K562 (cell line): ENCODE results near the gene TRIOBP. TPM values are rescaled to one million over a fixed set of nuclear protein-coding genes. Genes with fewer than 3 reads are reported as not detected.
A peak's percentile ranks its signal among the peaks of the same experiment; 100 is the strongest.

ENCODE experiments used
- C11orf30 ChIP-seq: fragments of 450-650 bp; IDR thresholded peaks from 2 replicates; pipeline ENCODE4 v1.6.1; 2016; ENCODE audit warnings: low read depth, mild to moderate bottlenecking
- GATAD2B ChIP-seq: fragments of 450-650 bp; IDR thresholded peaks from 2 replicates; pipeline ENCODE4 v1.6.1; 2017; ENCODE audit warnings: mild to moderate bottlenecking, borderline replicate concordance
- HINFP ChIP-seq: fragments of 450-650 bp; conservative IDR thresholded peaks from 2 replicates; pipeline ENCODE4 v1.6.1; 2016; ENCODE audit warnings: missing genetic modification characterization, low read depth, mild to moderate bottlenecking, control low read depth, missing compliant biosample characterization
- HOMEZ ChIP-seq: fragments of 250-450 bp; sonication (Bioruptor Pico); IDR thresholded peaks from 2 replicates; pipeline ENCODE4 v1.4.0; 2020; ENCODE audit warnings: mild to moderate bottlenecking, moderate library complexity
- KLF13 ChIP-seq: fragments of 450-650 bp; IDR thresholded peaks from 2 replicates; pipeline ENCODE4 v1.6.1; 2016; ENCODE audit warnings: missing genetic modification characterization, low read depth, mild to moderate bottlenecking, missing compliant biosample characterization, moderate library complexity, borderline replicate concordance
- PREB ChIP-seq: sonication (generic); formaldehyde crosslinking; IDR thresholded peaks from 2 replicates; pipeline ENCODE4 v1.8.1; 2023; ENCODE audit warnings: mild to moderate bottlenecking, missing genetic modification reagents
- RCOR1 ChIP-seq, 2 experiments: IDR thresholded peaks; 2 replicates each; pipeline ENCODE4 v1.6.1; 2012; ENCODE audit warnings: low read depth in 2 of 2, low read length in 2 of 2, borderline replicate concordance in 1 of 2, improper control_type of control experiment in 1 of 2
- ZMIZ1 ChIP-seq, 2 experiments: fragments of 150-350 bp in 1 of 2; IDR thresholded peaks; 2 replicates each; pipeline ENCODE4 v1.6.1; 2012 to 2016; ENCODE audit warnings: low read depth in 2 of 2, low read length in 2 of 2, mild to moderate bottlenecking in 1 of 2, moderate library complexity in 1 of 2
- ZNF212 ChIP-seq: fragments of 450-650 bp; formaldehyde crosslinking; IDR thresholded peaks from 2 replicates; pipeline ENCODE4 v1.4.0; 2020; ENCODE audit warnings: mild to moderate bottlenecking
- polyA plus RNA-seq, 8 experiments: library from polyadenylated mRNA; depleted of rRNA in 4 of 8; stranded (reverse) in 5 of 8; unstranded in 3 of 8; fragments of >200 nt; fragmentation: Nextera tagmentation in 2 of 8; fragmentation: Illumina TruSeq in 1 of 8; extraction: Ambion mirVana in 2 of 8; extraction: Trizol in 1 of 8; gene quantifications; 2 replicates each; pipeline versions ENCODE4 v1.2.1 to v1.2.3, GENCODE V29; 2011 to 2014; ENCODE audit warnings: inconsistent platforms in 1 of 8, missing spikeins in 1 of 8
- total RNA-seq, 7 experiments: library from RNA; depleted of rRNA in 6 of 7; stranded (reverse); fragments of >200 nt in 6 of 7; fragmentation: Illumina TruSeq in 2 of 7; extraction: Trizol in 2 of 7; gene quantifications; 2 replicates each; pipeline versions ENCODE4 v1.2.1 to v1.2.3, GENCODE V29; 2011 to 2021; ENCODE audit warnings: low replicate concordance in 1 of 7

TRIOBP gene
- total and polyA plus RNA-seq, 9 of the 15 experiments (the other 6 are each of a cell fraction or from before 2014, with no cell fraction given): 0.24 to 13.8 (median 5.5) TPM

GRCh38 chr22:37762389-37762836, 65.6 kb downstream of the TRIOBP start (continued):
- TF ChIP-seq ZMIZ1 (IDR thresholded peaks at IDR 0.05; ENCODE audit: low read depth in 2 of 2, low read length in 2 of 2): no peak
- peak; percentile 99 for TF ChIP-seq C11orf30
- TF ChIP-seq KLF13 (tag): no peak
- no peak for TF ChIP-seq ZNF212 (CRISPR knock-in tag)
- 0 out of 4 replicates have a peak, but pooled peaks of 1 of the 2 experiments have one; percentile 36 for TF ChIP-seq RCOR1 (IDR thresholded peaks at IDR 0.05; ENCODE audit: borderline replicate concordance in 1 of 2, low read depth in 2 of 2, low read length in 2 of 2)
- TF ChIP-seq PREB (CRISPR knock-in tag): no peak
- TF ChIP-seq GATAD2B: no peak
- TF ChIP-seq HINFP (tag): no peak
- TF ChIP-seq HOMEZ (CRISPR knock-in tag): no peak
